SU-DHL-6 (cell line): ENCODE results near the gene CCDC17.

Experiments
- H2AFZ ChIP-seq: fragments of 200-600 bp; sonication (generic); 2 replicates; pipeline ENCODE4 v1.6.1; 2014; ENCODE audit warnings: low read depth, mild to moderate bottlenecking, moderate library complexity, mixed read lengths, antibody characterized with exemption, low read length; ENCODE audit not compliant: severe bottlenecking
- H3F3A ChIP-seq: fragments of 200-600 bp; shearing (Covaris generic); 2 replicates; pipeline ENCODE4 v1.6.0; 2016; ENCODE audit warnings: antibody characterized with exemption, mild to moderate bottlenecking; ENCODE audit not compliant: insufficient read depth
- H3K27ac ChIP-seq: fragments of 200-600 bp; sonication (generic); 2 replicates; pipeline ENCODE4 v1.5.1; 2016; ENCODE audit warnings: low read depth, mild to moderate bottlenecking, low read length, moderate library complexity, mixed read lengths
- H3K27me3 ChIP-seq: fragments of 200-600 bp; sonication (generic), shearing (Covaris generic); 2 replicates; pipeline ENCODE4 v1.6.0; 2014; ENCODE audit warnings: mild to moderate bottlenecking, low read length
- H3K36me3 ChIP-seq: fragments of 200-600 bp; sonication (generic); 2 replicates; pipeline ENCODE4 v1.6.1; 2014; ENCODE audit warnings: mild to moderate bottlenecking, low read length, mixed read lengths
- H3K4me2 ChIP-seq: fragments of 300-600, 200-600 bp; shearing (Covaris generic), sonication (generic); 2 replicates; pipeline ENCODE4 v1.6.0; 2014; ENCODE audit warnings: low read length, low read depth, mild to moderate bottlenecking; ENCODE audit not compliant: poor library complexity, severe bottlenecking
- H3K4me3 ChIP-seq: fragments of 200-600 bp; sonication (generic); 2 replicates; pipeline ENCODE4 v1.5.1; 2014; ENCODE audit warnings: antibody characterized with exemption, low read length, mild to moderate bottlenecking, mixed read lengths; ENCODE audit not compliant: insufficient read depth, poor library complexity, severe bottlenecking
- H3K79me2 ChIP-seq: fragments of 200-600 bp; sonication (generic); 2 replicates; pipeline ENCODE4 v1.6.1; 2014; ENCODE audit warnings: mild to moderate bottlenecking, low read length, moderate library complexity; ENCODE audit not compliant: insufficient read depth
- H3K9ac ChIP-seq: fragments of 200-600 bp; sonication (generic); 2 replicates; pipeline ENCODE4 v1.7.0; 2014; ENCODE audit warnings: mild to moderate bottlenecking, low read length
- H3K9me2 ChIP-seq: fragments of 200-600 bp; sonication (generic); replicated peaks from 2 replicates; pipeline ENCODE4 v1.6.1; 2014; ENCODE audit warnings: low read length; ENCODE audit not compliant: insufficient read depth
- H3K9me3 ChIP-seq: fragments of 200-600 bp; sonication (generic); 2 replicates; pipeline ENCODE4 v1.6.1; 2014; ENCODE audit warnings: low read length, mixed read lengths; ENCODE audit not compliant: insufficient read depth
- H4K20me1 ChIP-seq: fragments of 200-600 bp; sonication (generic); 2 replicates; pipeline ENCODE4 v1.6.1; 2014; ENCODE audit warnings: low read depth, mild to moderate bottlenecking, antibody characterized with exemption, low read length, moderate library complexity, mixed read lengths
- CTCF ChIP-seq: fragments of 200-600 bp; sonication (generic); IDR thresholded peaks from one replicate; pipeline ENCODE4 v1.5.1; 2017; ENCODE audit warnings: antibody characterized with exemption, mild to moderate bottlenecking, low read length, moderate library complexity; ENCODE audit not compliant: insufficient read depth, poor library complexity, severe bottlenecking
- EZH2phosphoT487 ChIP-seq: fragments of 200-600 bp; sonication (generic), shearing (Covaris generic); conservative IDR thresholded peaks from 2 replicates; pipeline ENCODE4 v1.6.1; 2018; ENCODE audit warnings: mild to moderate bottlenecking, antibody characterized with exemption, low read length, moderate library complexity, mixed read lengths

The CCDC17 gene

GRCh38 chr1:45623972-45624371, at the start of gene CCDC17:
Gene CCDC17 (minus strand): TSS chr1:45624054. CDS start chr1:45623909, 145 bp downstream.
- Histone ChIP-seq H3K9me2 (no peaks in the 10 kb centered on the region), H3K4me2 (no peak within 1 kb of the TSS), H3K27me3 (no peaks in the 10 kb centered on the region), H3F3A (peaks cover 29% of the 10 kb centered on the region), H3K36me3 (peaks cover 10% of the 10 kb centered on the region; the same call in 1 of the 2 replicates), H3K9ac (no peak within 1 kb of the TSS), H3K27ac (no peak within 1 kb of the TSS), H3K9me3 (no peaks in the 10 kb centered on the region), H3K4me3 (no peak within 1 kb of the TSS), H2AFZ (no peak within 1 kb of the TSS), H3K79me2 (no peaks in the 10 kb centered on the region), H4K20me1 (no peaks in the 10 kb centered on the region)
- TF ChIP-seq EZH2phosphoT487 (no peak), CTCF (no peak)

- peaks cover 4% of the 10 kb centered on the region; the same call in 1 of the 2 replicates for H3F3A ChIP-seq
- H3K27me3 ChIP-seq: no peaks in the 10 kb centered on the region
- 0 out of 2 replicates have a peak, but pooled peaks cover 3% of the 10 kb centered on the region for H3K36me3 ChIP-seq
- H3K9ac ChIP-seq: no peak overlapping the region
- H3K4me2 ChIP-seq: no peak overlapping the region
- peaks cover 50% of the 10 kb centered on the region for H4K20me1 ChIP-seq
- no peak overlapping the region for H3K4me3 ChIP-seq
- TF ChIP-seq EZH2phosphoT487 (no peak), CTCF (no peak)
- H3K27ac ChIP-seq: no peak overlapping the region
- no peak overlapping the region for H2AFZ ChIP-seq
- H3K9me3 ChIP-seq: no peaks in the 10 kb centered on the region
- peaks cover 100% of the 10 kb centered on the region for H3K79me2 ChIP-seq
- no peaks in the 10 kb centered on the region for H3K9me2 ChIP-seq
Measured at GRCh38 chr1:45669859-45670655, 46.2 kb upstream of the CCDC17 start.

GRCh38 chr1:45669379-45669778, 45.5 kb upstream of the CCDC17 start:
- TF ChIP-seq EZH2phosphoT487 (no peak), CTCF (no peak)
- Histone ChIP-seq H4K20me1 (peaks cover 48% of the 10 kb centered on the region), H3K4me2 (no peak overlapping the region)

More at GRCh38 chr1:45669379-45669778, 45.5 kb upstream of the CCDC17 start:
- peaks cover 4% of the 10 kb centered on the region; the same call in 1 of the 2 replicates for H3F3A ChIP-seq
- no peaks in the 10 kb centered on the region for H3K9me2 ChIP-seq
- no peak overlapping the region for H3K9ac ChIP-seq
- H3K27ac ChIP-seq: no peak overlapping the region
- H3K4me3 ChIP-seq: no peak overlapping the region
- 0 out of 2 replicates have a peak, but pooled peaks cover 3% of the 10 kb centered on the region for H3K36me3 ChIP-seq
- H2AFZ ChIP-seq: no peak overlapping the region
- H3K27me3 ChIP-seq: no peaks in the 10 kb centered on the region
- peaks cover 100% of the 10 kb centered on the region for H3K79me2 ChIP-seq
- no peaks in the 10 kb centered on the region for H3K9me3 ChIP-seq
